Stimulated activated CD4-positive, alpha-beta T cell treated with anti-CD3 and anti-CD28 coated beads, Interleukin-2, amount 100 ng/mL, for 4 hours (primary cell): ENCODE data around the gene NR0B2.
"Not testable (repeated sequence)": the region's sequence is repeated elsewhere in the genome, so short reads cannot be mapped to it uniquely, and the experiment has no call there.

Experiments used
- DNase-seq: peaks from one replicate; pipeline ENCODE4 v3.0.0-alpha.2; 2020; ENCODE audit warnings: low read depth

NR0B2 gene

DNA sequence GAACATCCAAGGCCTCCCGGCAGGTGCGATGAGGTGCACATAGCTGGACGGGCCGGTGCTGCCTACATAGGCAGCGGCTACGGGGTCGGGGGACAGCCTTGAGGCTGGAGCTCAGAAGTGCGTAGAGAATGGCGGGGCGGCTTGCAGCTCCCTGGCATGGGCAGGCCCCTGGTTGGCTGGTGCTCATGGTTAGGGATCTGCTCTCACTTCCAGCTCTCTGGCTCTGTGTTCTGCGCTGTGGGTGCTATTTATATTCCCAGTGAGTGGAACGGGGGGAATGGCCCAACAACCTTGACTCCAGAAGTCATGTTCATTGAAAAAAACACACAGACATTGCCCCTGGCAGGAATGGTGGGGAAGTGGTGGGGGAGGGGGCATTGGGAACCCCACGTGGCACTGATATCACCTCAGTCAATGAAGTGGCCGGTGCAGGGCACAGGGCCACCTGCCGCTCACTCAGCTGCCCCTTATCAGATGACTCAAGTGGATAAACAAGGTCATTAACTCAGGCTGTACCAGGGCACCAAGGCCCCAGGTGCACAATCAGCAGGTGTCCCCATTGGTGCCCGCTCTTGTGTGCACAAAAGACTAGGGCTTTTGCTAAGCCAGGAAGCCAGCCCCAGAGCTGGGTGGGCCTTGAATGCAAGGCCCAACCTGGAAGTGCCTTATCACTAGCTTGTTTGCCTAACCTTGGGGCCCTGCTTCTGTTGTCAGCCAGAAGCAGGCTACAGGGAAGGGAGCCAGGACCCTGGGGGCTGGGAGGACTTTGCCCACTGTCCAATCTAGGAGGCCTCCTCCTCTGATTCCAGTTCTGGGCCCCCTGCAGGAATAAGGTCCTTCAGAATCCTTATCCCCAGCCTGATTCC is at the start of gene NR0B2:
Gene NR0B2, minus strand, starts transcription at position 222 of the 866 bp plus-strand sequence. Its CDS starts 35 bp downstream, at position 187.
- DNase-seq = no peak

- no peak for DNase-seq
Observed at GRCh38 chr1:26961826-26962225, 48.1 kb upstream of the NR0B2 start.

DNA sequence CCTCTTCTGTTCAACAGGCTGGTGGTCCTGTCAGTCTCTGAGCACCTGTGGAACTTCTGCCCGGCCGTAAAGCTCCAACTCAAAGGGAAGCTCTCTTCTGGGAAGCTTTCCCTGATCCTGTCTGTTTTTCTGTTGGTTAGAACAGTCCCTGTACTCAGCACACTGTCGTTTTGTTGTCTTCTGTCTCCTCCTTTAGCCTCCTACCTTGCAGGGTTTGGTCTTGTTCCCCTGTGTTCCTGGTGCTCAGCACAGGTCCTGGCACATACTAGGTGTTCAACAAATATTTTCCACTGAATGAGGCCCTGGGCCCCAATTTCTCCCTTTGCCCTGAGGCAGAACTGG is 46.8 kb upstream of the NR0B2 start:
- no peak for DNase-seq

- peak; percentile 35 for DNase-seq
Observed at GRCh38 chr1:26959722-26960624, 46.2 kb upstream of the NR0B2 start, which contains the start of gene KDF1. Gene KDF1, minus strand, starts transcription at chr1:26960468. Its CDS starts 8,088 bp downstream, at chr1:26952380.

DNA sequence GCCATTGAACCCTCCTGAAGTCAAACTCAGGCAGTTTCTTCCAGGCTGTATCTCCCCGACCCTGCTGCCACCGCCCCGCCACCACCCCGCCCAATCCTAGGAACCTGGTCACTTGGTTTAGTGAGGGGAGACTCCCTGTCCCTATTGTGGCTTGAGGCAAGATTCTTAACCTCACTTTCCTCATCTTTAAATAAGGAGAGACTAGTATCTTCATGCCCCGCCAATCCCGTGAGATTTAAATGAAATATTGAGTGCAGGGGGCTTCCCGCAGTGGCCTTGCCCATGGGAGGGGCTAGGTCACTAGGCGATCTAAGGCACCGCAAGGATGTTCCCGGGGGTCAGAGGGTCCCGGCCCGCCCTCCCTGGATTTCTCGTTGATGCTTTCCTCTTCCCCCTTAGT is 45.5 kb upstream of the NR0B2 start:
- DNase-seq = no peak

GRCh38 chr1:26957306-26957705 is 43.5 kb upstream of the NR0B2 start:
- no peak for DNase-seq

DNA sequence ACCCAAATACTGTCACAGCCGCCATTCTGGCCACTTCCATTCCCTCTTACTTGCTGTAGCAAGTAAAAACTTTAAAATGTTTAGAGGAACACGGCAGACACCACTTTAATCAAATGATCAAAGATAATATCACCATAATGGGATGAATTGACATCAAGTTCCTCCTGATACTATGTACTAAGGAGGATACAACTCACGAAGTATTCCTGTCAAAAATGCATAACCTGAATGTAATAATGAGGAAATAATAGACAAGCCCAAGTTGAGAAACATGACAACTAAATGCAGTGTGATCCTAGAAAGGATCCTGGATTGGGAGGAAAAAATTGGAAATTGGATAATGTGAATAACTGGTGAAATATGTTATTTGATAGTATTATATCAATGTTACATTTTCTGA is 42.5 kb upstream of the NR0B2 start:
- DNase-seq = no peak

DNA sequence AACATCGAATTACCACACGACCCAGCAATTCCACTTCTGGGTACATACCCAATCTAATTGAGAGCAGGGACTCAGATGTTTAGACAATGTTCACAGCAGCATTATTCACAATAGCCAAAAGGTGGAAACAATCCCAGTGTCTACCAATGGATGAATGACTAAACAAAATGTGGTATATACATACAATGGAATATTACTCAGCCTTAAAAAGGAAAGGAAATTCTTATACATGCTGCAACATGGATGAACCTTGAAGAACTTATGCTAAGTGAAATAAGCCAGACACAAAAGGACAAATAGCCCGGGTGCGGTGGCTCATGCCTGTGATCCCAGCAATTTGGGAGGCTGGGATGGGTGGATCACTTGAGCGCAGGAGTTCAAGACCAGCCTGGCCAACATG is 39.6 kb upstream of the NR0B2 start:
- DNase-seq = no peak

DNA sequence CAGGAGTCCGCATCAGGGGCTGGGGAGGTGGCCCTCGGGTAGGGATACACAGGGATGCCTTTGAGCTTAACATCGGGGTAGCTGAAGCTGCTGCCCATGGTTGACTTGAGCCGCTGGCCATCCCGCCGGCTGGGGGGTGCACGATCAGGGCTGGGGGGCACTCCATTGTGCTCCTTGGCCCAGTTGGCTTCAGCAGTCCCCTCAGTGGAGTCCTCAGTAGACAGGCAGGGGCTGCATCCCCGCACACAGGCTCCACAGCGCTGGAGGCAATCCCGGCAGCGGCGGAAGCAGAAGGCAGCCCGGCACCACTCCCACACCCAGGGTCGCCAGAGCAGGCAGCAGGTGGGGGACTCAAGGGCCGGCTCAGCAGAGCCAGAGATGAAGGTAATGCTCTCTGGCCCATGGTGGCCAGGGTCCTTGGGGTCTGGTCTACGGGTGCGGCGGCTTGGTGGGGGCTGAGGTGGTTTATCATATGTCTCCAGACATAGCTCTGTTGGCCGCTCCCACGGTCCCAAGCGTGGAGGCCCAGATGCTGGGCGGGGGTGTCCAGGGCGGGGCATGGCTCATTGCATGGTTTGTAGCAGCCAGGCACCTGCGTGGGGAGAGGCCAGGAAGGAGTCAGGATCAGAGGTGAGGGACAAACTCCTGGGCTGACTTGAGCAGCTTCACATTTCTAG is 38.2 kb upstream of the NR0B2 start:
- DNase-seq = no peak

GRCh38 chr1:26951216-26951615 is 37.4 kb upstream of the NR0B2 start:
- DNase-seq = no peak

DNA sequence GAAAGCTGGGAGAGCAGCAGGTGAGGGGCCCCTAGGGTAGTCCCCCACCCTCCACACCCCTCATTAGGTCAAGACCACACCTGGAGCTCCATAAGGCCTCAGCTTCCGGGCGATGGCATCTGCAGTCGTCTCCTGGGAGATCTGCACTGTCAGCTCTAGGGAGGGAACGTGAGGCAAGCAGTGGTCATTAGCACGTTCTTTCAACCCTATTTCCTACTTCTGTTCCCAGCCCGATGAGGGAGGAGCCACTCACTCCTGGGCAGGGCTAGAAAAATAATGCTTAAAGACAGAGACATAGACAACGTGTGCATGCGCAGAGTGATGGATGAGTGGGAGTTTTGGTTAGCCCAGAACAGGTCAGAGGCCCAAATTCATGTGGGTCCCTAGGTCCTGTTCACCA is 36.8 kb upstream of the NR0B2 start:
- no peak for DNase-seq

GRCh38 chr1:26949926-26950319 is 36.1 kb upstream of the NR0B2 start:
- no peak for DNase-seq

DNA sequence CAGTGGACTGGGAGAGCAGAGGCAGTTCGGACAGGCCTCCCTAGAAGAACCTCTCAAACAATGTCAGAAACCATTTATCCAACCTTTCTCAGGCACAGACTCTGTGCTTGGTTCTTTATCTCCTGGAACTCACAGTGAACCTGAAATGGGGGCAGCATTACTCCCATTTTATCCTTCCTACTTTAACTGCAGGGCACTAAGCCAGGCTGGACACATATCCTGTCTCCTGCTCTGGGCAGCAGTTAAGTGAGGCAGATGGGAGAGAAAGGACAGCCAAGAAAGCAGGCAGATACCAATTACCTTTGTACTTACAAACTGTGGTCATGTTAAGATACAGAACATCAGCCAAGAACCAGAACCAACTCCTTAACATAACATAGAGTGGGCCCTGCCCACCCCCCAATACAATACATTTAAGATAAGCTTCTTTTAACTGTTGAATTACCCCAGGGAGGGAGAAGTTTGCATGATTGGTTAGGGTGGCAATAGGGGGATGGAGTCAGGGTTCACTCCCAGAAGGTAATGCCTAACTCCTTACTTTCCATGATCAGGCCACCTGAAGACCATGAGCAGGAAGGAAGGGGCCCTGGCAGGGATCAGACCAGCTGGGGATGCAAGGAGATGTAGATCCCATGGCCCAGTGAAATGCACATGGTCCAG is 35.6 kb upstream of the NR0B2 start:
- DNase-seq = no peak

- not testable (repeated sequence) for DNase-seq
Observed at GRCh38 chr1:26948725-26949057, 34.9 kb upstream of the NR0B2 start.

GRCh38 chr1:26946270-26946669 is 32.5 kb upstream of the NR0B2 start:
- DNase-seq = no peak

DNA sequence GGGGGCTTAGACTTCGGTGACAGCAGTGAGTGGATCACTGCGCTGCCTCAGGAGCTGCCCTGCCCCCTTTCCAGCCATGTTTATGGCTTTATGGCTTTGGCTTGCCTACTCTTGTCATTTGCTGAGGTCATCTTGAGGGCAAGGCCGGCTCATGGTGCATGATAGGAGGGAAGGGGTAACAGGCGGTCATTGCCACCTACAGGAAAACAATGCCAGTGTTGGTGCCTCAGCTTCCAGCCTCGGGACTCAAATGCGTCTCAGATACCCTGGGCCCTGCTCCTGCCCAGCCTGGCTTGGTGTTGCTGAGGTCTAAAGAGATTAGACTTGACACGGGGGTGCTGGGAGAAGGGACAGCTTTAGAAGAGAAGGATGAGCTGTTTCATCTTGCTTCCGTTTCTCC is 32.0 kb upstream of the NR0B2 start:
- no peak for DNase-seq

GRCh38 chr1:26945138-26945537 is 31.4 kb upstream of the NR0B2 start:
- no peak for DNase-seq

DNA sequence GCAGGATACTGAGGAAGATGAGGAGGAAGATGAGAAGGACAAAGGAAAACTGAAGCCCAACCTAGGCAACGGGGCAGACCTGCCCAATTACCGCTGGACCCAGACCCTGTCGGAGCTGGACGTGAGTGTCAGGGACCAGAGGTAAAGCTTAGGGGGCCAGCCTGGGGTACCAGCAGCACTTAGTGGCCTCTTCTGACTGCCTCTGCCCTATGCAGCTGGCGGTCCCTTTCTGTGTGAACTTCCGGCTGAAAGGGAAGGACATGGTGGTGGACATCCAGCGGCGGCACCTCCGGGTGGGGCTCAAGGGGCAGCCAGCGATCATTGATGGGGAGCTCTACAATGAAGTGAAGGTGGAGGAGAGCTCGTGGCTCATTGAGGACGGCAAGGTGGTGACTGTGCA is 28.9 kb upstream of the NR0B2 start:
- DNase-seq = no peak

DNA sequence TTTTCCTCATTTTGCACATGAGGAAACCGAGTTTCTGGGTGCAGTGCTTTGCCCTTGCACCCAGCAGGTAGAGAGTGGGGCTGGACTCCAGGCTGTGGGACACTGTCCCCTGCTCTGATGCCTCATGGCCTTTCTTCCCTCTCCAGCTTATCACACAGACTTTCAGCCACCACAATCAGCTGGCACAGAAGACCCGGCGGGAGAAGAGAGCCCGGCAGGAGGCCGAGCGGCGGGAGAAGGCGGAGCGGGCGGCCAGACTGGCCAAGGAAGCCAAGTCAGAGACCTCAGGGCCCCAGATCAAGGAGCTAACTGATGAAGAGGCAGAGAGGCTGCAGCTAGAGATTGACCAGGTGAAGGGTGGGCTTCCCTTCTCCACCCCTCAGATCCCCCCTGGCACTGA is 27.5 kb upstream of the NR0B2 start:
- DNase-seq = no peak

- no peak for DNase-seq
Observed at GRCh38 chr1:26938659-26939025, 24.9 kb upstream of the NR0B2 start.

- DNase-seq = no peak
Observed at GRCh38 chr1:26938004-26938658, 24.4 kb upstream of the NR0B2 start.

GRCh38 chr1:26936823-26937222 is 23.0 kb upstream of the NR0B2 start:
- DNase-seq = no peak
